Measurements from ENCODE around the gene RPL13A. TPM values are rescaled to one million over a fixed set of nuclear protein-coding genes. Genes with fewer than 3 reads are reported as not detected.

Gene RPL13A
- total RNA-seq, 4 donors from 2014 or later, result 1,269 to 3,399 (median 2,205) TPM

- Histone ChIP-seq H3K36me3 (peaks cover 0 to 11% of the 10 kb centered on the region in 2 donors), H3K9me3 (no peaks in the 10 kb centered on the region), H3K4me1 (peaks cover 0 to 39% (median 17%) of the 10 kb centered on the region in 3 donors), H3K4me3 (no peak overlapping the region), H3K27ac (no peak overlapping the region), H3K27me3 (no peaks in the 10 kb centered on the region)
- WGBS, 2 donors (ENCODE audit: low coverage in 1 of 2), result 75 to 100% methylated on average over 2 of the region's 7 CpGs
- no peak for ATAC-seq
- no peak for TF ChIP-seq EP300 (IDR thresholded peaks at IDR 0.05)
- no peak for TF ChIP-seq CTCF (IDR thresholded peaks at IDR 0.05)
- TF ChIP-seq POLR2AphosphoS5 (IDR thresholded peaks at IDR 0.05), result no peak
Observed at GRCh38 chr19:49530708-49531107, 43.3 kb downstream of the RPL13A start.

- 11 to 27% methylated on average over 3 of the region's 87 CpGs for WGBS, 2 donors (ENCODE audit: low coverage in 1 of 2)
- ATAC-seq, result peak; percentile 94
- H3K27ac ChIP-seq, result peak overlapping the region in 2 of 4 donors; percentile 0 to 23
- peak in 3 of 4 experiments; percentile 33 to 51 (median 45) for TF ChIP-seq CTCF (IDR thresholded peaks at IDR 0.05)
- TF ChIP-seq POLR2A (IDR thresholded peaks at IDR 0.05), result no peak
- H3K4me3 ChIP-seq, result peak overlapping the region; percentile 33 to 62
- no peaks in the 10 kb centered on the region for H3K9me3 ChIP-seq
- no peaks in the 10 kb centered on the region for H3K27me3 ChIP-seq
- H3K4me1 ChIP-seq, result peaks cover 0 to 22% (median 12%) of the 10 kb centered on the region in 3 donors
- H3K36me3 ChIP-seq, result peaks cover 0 to 24% of the 10 kb centered on the region in 2 donors
Observed at GRCh38 chr19:49533551-49534488, 46.4 kb downstream of the RPL13A start.

- Histone ChIP-seq H3K27ac (no peak overlapping the region), H3K9me3 (no peaks in the 10 kb centered on the region), H3K36me3 (peaks cover 0 to 33% of the 10 kb centered on the region in 2 donors), H3K4me1 (peaks cover 0 to 22% (median 12%) of the 10 kb centered on the region in 3 donors), H3K27me3 (no peaks in the 10 kb centered on the region), H3K4me3 (peak overlapping the region; percentile 33 to 62)
- WGBS, 2 donors (ENCODE audit: low coverage in 1 of 2), result 83 to 100% methylated on average over 2 to 7 of the region's 8 CpGs
- ATAC-seq, result no peak
- TF ChIP-seq EP300 (IDR thresholded peaks at IDR 0.05) (no peak), POLR2AphosphoS5 (IDR thresholded peaks at IDR 0.05) (no peak), CTCF (IDR thresholded peaks at IDR 0.05) (no peak)
Observed at GRCh38 chr19:49534632-49535385, 47.4 kb downstream of the RPL13A start.

- Histone ChIP-seq H3K4me3 (no peak overlapping the region), H3K9me3 (no peaks in the 10 kb centered on the region), H3K27me3 (no peaks in the 10 kb centered on the region), H3K27ac (no peak overlapping the region), H3K4me1 (peaks cover 0 to 22% (median 12%) of the 10 kb centered on the region in 3 donors), H3K36me3 (peaks cover 0 to 30% of the 10 kb centered on the region in 2 donors)
- TF ChIP-seq POLR2AphosphoS5 (IDR thresholded peaks at IDR 0.05), result no peak
- TF ChIP-seq POLR2A (IDR thresholded peaks at IDR 0.05), result no peak
- no peak for TF ChIP-seq EP300 (IDR thresholded peaks at IDR 0.05)
- no peak for TF ChIP-seq CTCF (IDR thresholded peaks at IDR 0.05)
- ATAC-seq, result no peak
- WGBS, 2 donors (ENCODE audit: low coverage in 1 of 2), result 88% methylated on average over 13 of the region's 22 CpGs; no CpG with 5 or more reads in 1 of the 2 donors
Observed at GRCh38 chr19:49536921-49537462, 49.6 kb downstream of the RPL13A start.

All from gastroesophageal sphincter (tissue), 4 donors.